PC-3 (cell line): Measurements from ENCODE around the gene CPEB3. TPM values are rescaled to one million over a fixed set of nuclear protein-coding genes. Genes with fewer than 3 reads are reported as not detected.

ENCODE experiments used
- ATAC-seq: fragments of 200-7000 bp; cut with Tn5 transposase; 2 replicates; pipeline ENCODE4 v1.9.1; 2020; ENCODE audit warnings: mild to moderate bottlenecking, moderate library complexity
- BruUV-seq: library from RNA; stranded (reverse); fragments of 400-500 nt; replicated peaks from 2 replicates; lab custom pipeline; 2021; lab: Mats Ljungman, UMichigan
- CTCF ChIA-PET: fragments of 300-600 bp; sonication (Branson Sonifier 250); formaldehyde crosslinking; loops from one replicate; lab custom pipeline; 2022; ENCODE audit warnings: antibody characterized with exemption; lab: Charles Lee
- POLR2A ChIA-PET: fragments of 300-600 bp; sonication (Branson Sonifier 250); formaldehyde crosslinking; loops from one replicate; lab custom pipeline; 2022; ENCODE audit warnings: antibody characterized with exemption; ENCODE audit not compliant: unreplicated experiment; lab: Charles Lee
- DNase-seq: peaks from one replicate; pipeline ENCODE4 v3.0.0-alpha.2; 2015
- H2AFZ ChIP-seq: fragments of 300-600 bp; sonication (generic); 2 replicates; pipeline ENCODE4 v1.6.0; 2016; ENCODE audit warnings: antibody characterized with exemption, low read length
- H3F3A ChIP-seq: fragments of 300-600 bp; sonication (generic); one replicate; pipeline ENCODE4 v1.6.0; 2017; ENCODE audit warnings: antibody characterized with exemption, low read length, control low read depth, mild to moderate bottlenecking; ENCODE audit not compliant: unreplicated experiment
- H3K27ac ChIP-seq: fragments of 300-600 bp; sonication (generic); 2 replicates; pipeline ENCODE4 v1.5.1; 2016; ENCODE audit warnings: mild to moderate bottlenecking, low read length
- H3K27me3 ChIP-seq: fragments of 300-600 bp; sonication (generic); 2 replicates; pipeline ENCODE4 v1.6.1; 2016; ENCODE audit warnings: low read length, mixed read lengths
- H3K36me3 ChIP-seq: fragments of 300-600 bp; sonication (generic); 2 replicates; pipeline ENCODE4 v1.6.1; 2016; ENCODE audit warnings: low read depth, mixed run types, low read length, mixed read lengths
- H3K4me1 ChIP-seq: fragments of 300-600 bp; sonication (generic); 2 replicates; pipeline ENCODE4 v1.5.1; 2016; ENCODE audit warnings: low read length; ENCODE audit not compliant: insufficient read depth
- H3K4me2 ChIP-seq: fragments of 300-600 bp; sonication (generic); 2 replicates; pipeline ENCODE4 v1.6.0; 2016; ENCODE audit warnings: low read length
- H3K4me3 ChIP-seq: fragments of 300-600 bp; sonication (generic); 2 replicates; pipeline ENCODE4 v1.5.1; 2016; ENCODE audit warnings: mild to moderate bottlenecking, low read length, mixed read lengths
- H3K79me2 ChIP-seq: fragments of 300-600 bp; sonication (generic); 2 replicates; pipeline ENCODE4 v1.6.1; 2017; ENCODE audit warnings: low read length, mixed read lengths
- H3K9ac ChIP-seq: fragments of 300-600 bp; sonication (generic); 2 replicates; pipeline ENCODE4 v1.6.0; 2016; ENCODE audit warnings: mild to moderate bottlenecking, low read length
- H3K9me2 ChIP-seq: fragments of 300-600 bp; sonication (generic); replicated peaks from 2 replicates; pipeline ENCODE4 v1.6.1; 2016; ENCODE audit warnings: mixed run types, low read length, mixed read lengths
- H3K9me3 ChIP-seq: fragments of 300-600 bp; sonication (generic); 2 replicates; pipeline ENCODE4 v1.6.1; 2016; ENCODE audit warnings: low read length, mixed read lengths
- H4K20me1 ChIP-seq: fragments of 300-600 bp; sonication (generic); 2 replicates; pipeline ENCODE4 v1.6.1; 2016; ENCODE audit warnings: low read length, mixed read lengths
- CTCF ChIP-seq: fragments of 300-600 bp; sonication (generic); conservative IDR thresholded peaks from 2 replicates; pipeline ENCODE4 v1.5.1; 2017; ENCODE audit warnings: antibody characterized with exemption, low read depth, mild to moderate bottlenecking, low read length
- EZH2 ChIP-seq: fragments of 300-600 bp; sonication (generic); IDR thresholded peaks from one replicate; pipeline ENCODE4 v1.6.1; 2017; ENCODE audit warnings: antibody characterized with exemption, mild to moderate bottlenecking, low read length; ENCODE audit not compliant: unreplicated experiment
- EZH2phosphoT487 ChIP-seq: fragments of 300-600 bp; sonication (generic); IDR thresholded peaks from 2 replicates; pipeline ENCODE4 v1.6.1; 2018; ENCODE audit warnings: mild to moderate bottlenecking, antibody characterized with exemption, low read length, borderline replicate concordance
- intact Hi-C: fragments of 100-400 bp; cut with micrococcal nuclease; formaldehyde crosslinking; loops from 2 replicates; pipeline ENCODE4 v1.9.0; 2023
- total RNA-seq: library from RNA; depleted of rRNA; stranded (reverse); fragments of >200 nt; gene quantifications from 2 replicates; pipeline ENCODE4 v1.2.3, GENCODE V29; 2014

Gene CPEB3
- total RNA-seq, 1 experiment from 2014 or later, result 0.80 TPM

- ChIA-PET POLR2A (no interaction called here), CTCF (no interaction called here)
- Histone ChIP-seq H3K27me3 (no peaks in the 10 kb centered on the region), H3K9ac (no peak overlapping the region), H2AFZ (no peak overlapping the region), H3K4me3 (no peak overlapping the region), H3K79me2 (no peaks in the 10 kb centered on the region), H3K9me3 (no peaks in the 10 kb centered on the region), H3K4me1 (peaks cover 6% of the 10 kb centered on the region), H3K27ac (no peak overlapping the region), H3K9me2 (no peaks in the 10 kb centered on the region), H4K20me1 (no peaks in the 10 kb centered on the region), H3F3A (no peaks in the 10 kb centered on the region), H3K4me2 (no peak overlapping the region), H3K36me3 (no peaks in the 10 kb centered on the region)
- DNase-seq (no peak), ATAC-seq (no peak)
- no TSS peak for BruUV-seq
- intact Hi-C loops, result no loop called here
- TF ChIP-seq CTCF (no peak), EZH2 (no peak), EZH2phosphoT487 (no peak)
Measured at GRCh38 chr10:92202536-92202935, 88.3 kb downstream of the CPEB3 start.

- Histone ChIP-seq H3K27me3 (no peaks in the 10 kb centered on the region), H3K79me2 (no peaks in the 10 kb centered on the region), H4K20me1 (no peaks in the 10 kb centered on the region), H2AFZ (no peak overlapping the region), H3K4me2 (no peak overlapping the region), H3K4me3 (no peak overlapping the region), H3K9me3 (no peaks in the 10 kb centered on the region), H3K27ac (no peak overlapping the region), H3F3A (no peaks in the 10 kb centered on the region), H3K36me3 (no peaks in the 10 kb centered on the region), H3K9ac (no peak overlapping the region), H3K4me1 (peaks cover 6% of the 10 kb centered on the region), H3K9me2 (no peaks in the 10 kb centered on the region)
- TF ChIP-seq EZH2phosphoT487, result no peak
- no peak for TF ChIP-seq CTCF
- no peak for TF ChIP-seq EZH2
- no TSS peak for BruUV-seq
- POLR2A ChIA-PET, result interaction anchor here (0.6 kb wide), 2 partner anchors 21 to 39 kb away, joined by 6 to 7 read pairs; no protein-coding TSS in a partner anchor
- ATAC-seq (peak; percentile 74), DNase-seq (peak; percentile 53)
- intact Hi-C loops, result no loop called here
- CTCF ChIA-PET, result interaction anchor here (0.6 kb wide), 3 partner anchors 12 to 91 kb away, joined by 4 to 8 read pairs (median 6); partner anchors contain the start of gene MARCHF5
Measured at GRCh38 chr10:92200564-92200963, 90.3 kb downstream of the CPEB3 start.

GRCh38 chr10:92187101-92187500, 103.8 kb downstream of the CPEB3 start:
- Histone ChIP-seq H3K27ac (no peak overlapping the region), H4K20me1 (no peaks in the 10 kb centered on the region), H3K4me1 (no peaks in the 10 kb centered on the region), H3F3A (no peaks in the 10 kb centered on the region), H3K9me2 (no peaks in the 10 kb centered on the region), H3K36me3 (no peaks in the 10 kb centered on the region), H2AFZ (no peak overlapping the region), H3K27me3 (no peaks in the 10 kb centered on the region), H3K4me2 (no peak overlapping the region), H3K79me2 (no peaks in the 10 kb centered on the region), H3K9me3 (no peaks in the 10 kb centered on the region), H3K4me3 (no peak overlapping the region), H3K9ac (no peak overlapping the region)
- CTCF ChIA-PET, result no interaction called here
- intact Hi-C loops, result no loop called here
- no TSS peak for BruUV-seq
- POLR2A ChIA-PET, result no interaction called here
- ATAC-seq (no peak), DNase-seq (no peak)
- no peak for TF ChIP-seq EZH2
- TF ChIP-seq CTCF, result no peak
- no peak for TF ChIP-seq EZH2phosphoT487
